HEK293 (cell line): ENCODE data around the gene EXOC2.

Experiments used
- CTCF ChIA-PET: fragments of 350-600 bp; formaldehyde crosslinking; extraction: SDS; loops from one replicate; lab custom pipeline; 2021; ENCODE audit warnings: antibody characterized with exemption; lab: Yijun Ruan, JAX
- POLR2A ChIA-PET: fragments of 300-600 bp; formaldehyde crosslinking; extraction: SDS; loops from one replicate; lab custom pipeline; 2020; ENCODE audit warnings: antibody characterized with exemption, inconsistent platforms; lab: Yijun Ruan, JAX
- H3K27ac ChIP-seq: fragments of 200-500 bp; sonication (Bioruptor generic); 2 replicates; pipeline ENCODE4 v1.5.1; 2014; ENCODE audit warnings: low read depth, low read length, control low read depth, inconsistent platforms; ENCODE audit errors: extremely low read depth
- H3K36me3 ChIP-seq, 2 experiments: fragments of 200-500 bp in 1 of 2; sonication (Bioruptor generic) in 1 of 2; 1 replicate in 1 of 2; 2 replicates in 1 of 2; pipeline ENCODE4 v1.5.1; 2014 to 2017; ENCODE audit warnings: inconsistent platforms in 2 of 2, low read length in 2 of 2; ENCODE audit not compliant: control insufficient read depth in 2 of 2, insufficient read depth in 1 of 2
- H3K4me1 ChIP-seq: fragments of 200-500 bp; sonication (Bioruptor generic); 2 replicates; pipeline ENCODE4 v1.5.1; 2014; ENCODE audit warnings: mild to moderate bottlenecking, low read length, inconsistent platforms; ENCODE audit not compliant: control insufficient read depth, insufficient read depth
- H3K4me3 ChIP-seq: 2 replicates; pipeline ENCODE4 v1.5.1; 2011; ENCODE audit warnings: low read depth, mild to moderate bottlenecking, control low read depth, low read length, moderate library complexity
- H3K9me3 ChIP-seq: fragments of 200-500 bp; sonication (Bioruptor generic); 2 replicates; pipeline ENCODE4 v1.5.1; 2014; ENCODE audit warnings: low read depth, low read length, inconsistent platforms; ENCODE audit not compliant: control insufficient read depth, insufficient read depth
- EGR2 ChIP-seq: fragments of 450-650 bp; formaldehyde crosslinking; IDR thresholded peaks from 2 replicates; pipeline ENCODE4 v1.5.1; 2016; ENCODE audit warnings: low read depth, missing biosample characterization, missing genetic modification characterization
- ELK4 ChIP-seq: IDR thresholded peaks from 2 replicates; pipeline ENCODE4 v1.6.1; 2011; ENCODE audit warnings: mild to moderate bottlenecking, low read depth, low read length, borderline replicate concordance
- HOXA7 ChIP-seq: sonication (generic); formaldehyde crosslinking; IDR thresholded peaks from 2 replicates; pipeline ENCODE4 v1.8.1; 2022; ENCODE audit warnings: missing genetic modification reagents, borderline replicate concordance
- KLF16 ChIP-seq: fragments of 450-650 bp; formaldehyde crosslinking; IDR thresholded peaks from 2 replicates; pipeline ENCODE4 v1.5.1; 2017; ENCODE audit warnings: missing biosample characterization, missing genetic modification characterization
- PRDM2 ChIP-seq: fragments of 450-650 bp; formaldehyde crosslinking; IDR thresholded peaks from 2 replicates; pipeline ENCODE4 v1.5.1; 2016; ENCODE audit warnings: missing biosample characterization, missing genetic modification characterization, borderline replicate concordance
- PRDM4 ChIP-seq: fragments of 450-650 bp; formaldehyde crosslinking; IDR thresholded peaks from 2 replicates; pipeline ENCODE4 v1.5.1; 2017; ENCODE audit warnings: missing biosample characterization, missing genetic modification characterization
- ZNF112 ChIP-seq: fragments of 450-650 bp; formaldehyde crosslinking; IDR thresholded peaks from 2 replicates; pipeline ENCODE4 v1.5.0; 2017; ENCODE audit warnings: missing biosample characterization, missing genetic modification characterization
- ZNF121 ChIP-seq: fragments of 450-650 bp; formaldehyde crosslinking; IDR thresholded peaks from 2 replicates; pipeline ENCODE4 v1.5.1; 2016; ENCODE audit warnings: missing biosample characterization, missing genetic modification characterization
- ZNF24 ChIP-seq: fragments of 450-650 bp; formaldehyde crosslinking; IDR thresholded peaks from 2 replicates; pipeline ENCODE4 v1.5.1; 2016; ENCODE audit warnings: missing biosample characterization, missing genetic modification characterization
- ZNF266 ChIP-seq: fragments of 450-650 bp; formaldehyde crosslinking; IDR thresholded peaks from 2 replicates; pipeline ENCODE4 v1.5.1; 2016; ENCODE audit warnings: missing biosample characterization, missing genetic modification characterization, low read depth
- ZNF292 ChIP-seq: fragments of 450-650 bp; formaldehyde crosslinking; IDR thresholded peaks from 2 replicates; pipeline ENCODE4 v1.5.1; 2016; ENCODE audit warnings: low read depth, missing biosample characterization, missing genetic modification characterization, borderline replicate concordance
- ZNF302 ChIP-seq: fragments of 450-650 bp; formaldehyde crosslinking; IDR thresholded peaks from 2 replicates; pipeline ENCODE4 v1.5.1; 2016; ENCODE audit warnings: missing biosample characterization, missing genetic modification characterization, low read depth
- ZNF335 ChIP-seq: fragments of 450-650 bp; formaldehyde crosslinking; conservative IDR thresholded peaks from 2 replicates; pipeline ENCODE4 v1.5.1; 2016; ENCODE audit warnings: missing biosample characterization, missing genetic modification characterization
- ZNF362 ChIP-seq: fragments of 450-650 bp; formaldehyde crosslinking; IDR thresholded peaks from 2 replicates; pipeline ENCODE4 v1.5.1; 2016; ENCODE audit warnings: missing biosample characterization, missing genetic modification characterization
- ZNF48 ChIP-seq: fragments of 450-650 bp; formaldehyde crosslinking; IDR thresholded peaks from 2 replicates; pipeline ENCODE4 v1.5.1; 2016; ENCODE audit warnings: missing biosample characterization, missing genetic modification characterization
- ZNF521 ChIP-seq: fragments of 450-650 bp; formaldehyde crosslinking; IDR thresholded peaks from 2 replicates; pipeline ENCODE4 v1.5.1; 2017; ENCODE audit warnings: missing biosample characterization, mild to moderate bottlenecking, missing genetic modification characterization
- ZNF645 ChIP-seq: fragments of 450-650 bp; formaldehyde crosslinking; IDR thresholded peaks from 2 replicates; pipeline ENCODE4; 2016; ENCODE audit warnings: missing biosample characterization, missing genetic modification characterization
- ZNF707 ChIP-seq: fragments of 450-650 bp; formaldehyde crosslinking; IDR thresholded peaks from 2 replicates; pipeline ENCODE4 v1.5.1; 2016; ENCODE audit warnings: missing biosample characterization, missing genetic modification characterization

The EXOC2 gene

GRCh38 chr6:693723-694009 lies 727 bp upstream of the EXOC2 start:
- no peak overlapping the region for H3K27ac ChIP-seq
- H3K4me3 ChIP-seq = peak overlapping the region; percentile 67
- POLR2A ChIA-PET = interaction anchor here (2.2 kb wide), 1 partner anchor 10 kb away, joined by 30 read pairs; no protein-coding TSS in a partner anchor
- H3K9me3 ChIP-seq = no peaks in the 10 kb centered on the region
- peaks cover 0 to 3% of the 10 kb centered on the region in 2 experiments; a peak in 1 of 3 replicates for H3K36me3 ChIP-seq
- CTCF ChIA-PET = interaction anchor here (1.0 to 2.3 kb wide), 5 partner anchors 10 to 689 kb away, joined by 3 to 13 read pairs (median 3); no protein-coding TSS in a partner anchor
- no peak for TF ChIP-seq ZNF112 (tag by site-specific recombination)
- TF ChIP-seq ZNF335 (tag by site-specific recombination) = no peak
- TF ChIP-seq ZNF266 = no peak
- TF ChIP-seq ZNF707 (tag by site-specific recombination) = no peak
- TF ChIP-seq ZNF645 (tag by site-specific recombination) = no peak
- TF ChIP-seq ZNF302 (tag by site-specific recombination) = no peak
- TF ChIP-seq ELK4 = no peak
- TF ChIP-seq PRDM2 (tag by site-specific recombination) = no peak
- no peak for TF ChIP-seq ZNF521
- no peak for TF ChIP-seq ZNF362 (tag by site-specific recombination)
- TF ChIP-seq ZNF48 (tag by site-specific recombination) = no peak
- TF ChIP-seq KLF16 (tag by site-specific recombination) = no peak
- TF ChIP-seq ZNF121 (tag by site-specific recombination) = no peak
- no peak for TF ChIP-seq PRDM4 (tag by site-specific recombination)
- no peak for TF ChIP-seq ZNF292 (tag by site-specific recombination)
- TF ChIP-seq HOXA7 (CRISPR knock-in tag) = no peak
- no peak for TF ChIP-seq EGR2 (tag by site-specific recombination)
- no peak for TF ChIP-seq ZNF24 (tag by site-specific recombination)
- H3K4me1 ChIP-seq = peaks cover 11% of the 10 kb centered on the region
